Testis (tissue), 2 donors: ENCODE results near the gene HSD17B7.

Source experiments
- CTCF ChIP-seq, 3 experiments: fragments of 450-650 bp in 2 of 3; fragments of 200-600 bp in 1 of 3; sonication (generic) in 1 of 3; IDR thresholded peaks; one replicate each; pipeline ENCODE4 v1.5.1; 2016 to 2019; ENCODE audit warnings: antibody characterized with exemption in 3 of 3, mild to moderate bottlenecking in 2 of 3, moderate library complexity in 1 of 3
- POLR2A ChIP-seq: fragments of 450-650 bp; IDR thresholded peaks from one replicate; pipeline ENCODE4 v1.6.1; 2017; ENCODE audit warnings: antibody characterized with exemption, mild to moderate bottlenecking, moderate library complexity

DNA sequence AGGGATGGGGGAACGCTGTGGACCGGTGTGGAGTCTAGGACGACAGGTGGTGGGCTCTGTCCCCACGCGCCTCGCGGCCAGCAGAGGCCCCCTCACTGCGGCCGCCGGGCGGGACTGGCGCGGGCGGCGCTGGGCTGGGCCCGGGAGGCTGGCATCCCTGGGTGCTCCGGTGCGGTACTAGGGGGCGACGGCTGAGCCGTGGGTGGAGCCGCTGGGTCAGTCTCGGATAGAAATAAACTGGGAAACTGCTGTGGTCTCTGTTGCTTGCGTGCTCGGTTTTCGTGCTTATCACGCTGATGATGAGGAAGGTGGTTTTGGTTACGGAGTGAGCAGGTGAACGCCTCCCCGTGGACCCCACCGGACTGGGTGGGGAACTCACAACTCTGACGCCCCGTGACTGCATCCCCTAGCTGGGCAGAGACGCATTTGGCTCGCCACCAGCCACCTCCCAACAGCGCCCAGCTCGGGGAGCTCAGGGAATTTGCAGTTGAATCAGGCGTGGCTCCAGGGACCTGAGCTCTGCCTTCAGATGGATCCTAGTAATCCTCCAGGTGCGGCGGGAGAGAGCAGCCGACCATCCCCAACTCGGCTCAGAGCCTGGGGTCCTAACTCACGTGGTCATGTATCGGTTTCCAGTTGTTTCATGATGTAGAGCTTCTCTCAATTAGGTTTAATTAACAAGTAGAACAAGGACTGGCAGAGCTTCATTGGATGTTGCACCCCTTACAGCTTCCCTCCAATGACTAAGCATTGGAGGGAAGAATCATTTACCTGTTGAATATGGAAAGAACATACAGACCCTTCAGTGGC is 32.1 kb downstream of the HSD17B7 start:
- TF ChIP-seq CTCF (IDR thresholded peaks at IDR 0.05) (no peak), POLR2A (no peak)
